PC-9 (cell line): ENCODE measurements around the gene USH1C. TPM values are rescaled to one million over a fixed set of nuclear protein-coding genes. Genes with fewer than 3 reads are reported as not detected.
A peak's percentile ranks its signal among the peaks of the same experiment; 100 is the strongest.

ENCODE experiments used
- BruUV-seq: library from RNA; stranded (reverse); fragments of 400-500 nt; replicated peaks from 2 replicates; lab custom pipeline; 2021; lab: Mats Ljungman, UMichigan
- CTCF ChIA-PET: fragments of 300-600 bp; sonication (Branson Sonifier 250); formaldehyde crosslinking; loops from one replicate; lab custom pipeline; 2022; ENCODE audit warnings: antibody characterized with exemption; lab: Charles Lee
- POLR2A ChIA-PET: fragments of 300-600 bp; sonication (Branson Sonifier 250); formaldehyde crosslinking; loops from one replicate; lab custom pipeline; 2022; ENCODE audit warnings: antibody characterized with exemption; ENCODE audit not compliant: unreplicated experiment; lab: Charles Lee
- DNase-seq, 2 experiments: peaks; one replicate each; pipeline versions ENCODE4 v3.0.0 to v3.0.0-alpha.2; 2015 to 2022; ENCODE audit warnings: mixed read lengths in 1 of 2
- H2AFZ ChIP-seq: fragments of 200-600 bp; sonication (generic); 2 replicates; pipeline ENCODE4 v1.8.1; 2017; ENCODE audit warnings: antibody characterized with exemption
- H3F3A ChIP-seq: fragments of 200-600 bp; sonication (generic); 2 replicates; pipeline ENCODE4 v1.8.1; 2017; ENCODE audit warnings: antibody characterized with exemption, mild to moderate bottlenecking, low read depth; ENCODE audit not compliant: insufficient read depth
- H3K27ac ChIP-seq: fragments of 200-600 bp; sonication (generic); 2 replicates; pipeline ENCODE4 v1.6.1; 2016; ENCODE audit warnings: mixed run types
- H3K27me3 ChIP-seq: fragments of 200-600 bp; sonication (generic); 2 replicates; pipeline ENCODE4 v1.6.1; 2016; ENCODE audit warnings: low read depth, mixed run types; ENCODE audit not compliant: insufficient read depth
- H3K36me3 ChIP-seq: fragments of 200-600 bp; sonication (generic); 2 replicates; pipeline ENCODE4 v1.6.1; 2016; ENCODE audit warnings: low read depth, mixed run types
- H3K4me1 ChIP-seq: fragments of 200-600 bp; sonication (generic); replicated peaks from 2 replicates; pipeline ENCODE4 v1.6.1; 2016; ENCODE audit warnings: mixed run types; ENCODE audit not compliant: insufficient read depth
- H3K4me2 ChIP-seq: fragments of 200-600 bp; sonication (generic); 2 replicates; pipeline ENCODE4 v1.6.1; 2017; ENCODE audit warnings: mixed run types
- H3K4me3 ChIP-seq: fragments of 200-600 bp; sonication (generic); 2 replicates; pipeline ENCODE4 v1.6.1; 2016; ENCODE audit warnings: mixed run types
- H3K79me2 ChIP-seq: fragments of 200-600 bp; sonication (generic); 2 replicates; pipeline ENCODE4 v1.6.1; 2017; ENCODE audit warnings: low read depth, mixed run types
- H3K9me2 ChIP-seq: fragments of 200-600 bp; sonication (generic); 2 replicates; pipeline ENCODE4 v1.8.1; 2017; ENCODE audit warnings: mild to moderate bottlenecking; ENCODE audit not compliant: insufficient read depth
- H3K9me3 ChIP-seq: fragments of 200-600 bp; sonication (generic); 2 replicates; pipeline ENCODE4 v1.8.1; 2016; ENCODE audit warnings: low read depth; ENCODE audit not compliant: insufficient read depth
- H4K20me1 ChIP-seq: fragments of 200-600 bp; sonication (generic); 2 replicates; pipeline ENCODE4 v1.8.1; 2017; ENCODE audit not compliant: insufficient read depth
- CTCF ChIP-seq: fragments of 200-600 bp; sonication (generic); conservative IDR thresholded peaks from 2 replicates; pipeline ENCODE4 v1.6.1; 2017; ENCODE audit warnings: mixed run types, antibody characterized with exemption, mild to moderate bottlenecking, moderate library complexity
- EZH2 ChIP-seq: fragments of 200-600 bp; sonication (generic); IDR thresholded peaks from 2 replicates; pipeline ENCODE4 v1.8.0; 2017; ENCODE audit warnings: antibody characterized with exemption, low read depth
- intact Hi-C: fragments of 100-400 bp; cut with micrococcal nuclease; formaldehyde crosslinking; loops from one replicate; pipeline ENCODE4 v1.10.0; 2022; ENCODE audit not compliant: unreplicated experiment
- total RNA-seq: library from RNA; stranded (reverse); gene quantifications from 2 replicates; pipeline ENCODE4 v1.2.3, GENCODE V29; 2021

The USH1C gene
- total RNA-seq, 1 experiment from 2014 or later, result not detected

GRCh38 chr11:17502630-17503029 lies 41.6 kb downstream of the USH1C start:
- no TSS peak for BruUV-seq
- POLR2A ChIA-PET, result no interaction called here
- Histone ChIP-seq H2AFZ (no peak overlapping the region), H3K4me2 (no peak overlapping the region), H3K27me3 (peaks cover 44% of the 10 kb centered on the region), H3F3A (no peaks in the 10 kb centered on the region), H4K20me1 (no peaks in the 10 kb centered on the region), H3K36me3 (no peaks in the 10 kb centered on the region), H3K27ac (no peak overlapping the region), H3K9me3 (no peaks in the 10 kb centered on the region), H3K4me3 (no peak overlapping the region), H3K4me1 (no peaks in the 10 kb centered on the region), H3K79me2 (no peaks in the 10 kb centered on the region), H3K9me2 (no peaks in the 10 kb centered on the region)
- DNase-seq, result no peak
- TF ChIP-seq CTCF (no peak), EZH2 (no peak)
- intact Hi-C loops, result loop anchor here (10.0 kb wide), 1 partner anchor 718 kb away; no protein-coding TSS in a partner anchor
- CTCF ChIA-PET, result interaction anchor here (0.6 kb wide), 1 partner anchor 301 kb away, joined by 5 read pairs; no protein-coding TSS in a partner anchor

DNA sequence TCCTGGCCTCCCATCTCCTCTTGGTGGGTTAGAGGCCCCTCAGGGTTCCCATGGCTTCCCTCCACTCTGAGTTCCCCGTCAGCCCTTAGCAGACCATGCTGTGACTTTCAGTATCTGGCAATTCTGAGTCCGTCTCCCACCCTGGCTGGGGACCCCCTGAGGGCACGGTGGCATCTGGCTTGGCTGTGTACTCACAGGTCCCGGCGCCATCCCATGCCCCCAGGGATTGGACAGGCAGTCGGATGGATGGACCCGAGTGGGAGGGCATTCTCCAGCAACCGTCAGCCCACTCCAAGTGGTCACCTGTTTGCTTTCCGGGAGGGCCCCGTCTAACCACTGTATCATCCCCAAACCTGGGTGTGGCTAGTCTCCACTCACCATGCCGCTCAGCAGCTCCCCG lies 43.5 kb downstream of the USH1C start:
- H3K4me2 ChIP-seq, result no peak overlapping the region
- no peaks in the 10 kb centered on the region for H3K79me2 ChIP-seq
- H3F3A ChIP-seq, result no peaks in the 10 kb centered on the region
- ChIA-PET POLR2A (no interaction called here), CTCF (no interaction called here)
- H2AFZ ChIP-seq, result no peak overlapping the region
- DNase-seq, result no peak
- no peak overlapping the region for H3K4me3 ChIP-seq
- no peaks in the 10 kb centered on the region for H3K4me1 ChIP-seq
- intact Hi-C loops, result loop anchor here (10.0 kb wide), 1 partner anchor 716 kb away; no protein-coding TSS in a partner anchor
- no peaks in the 10 kb centered on the region for H4K20me1 ChIP-seq
- H3K27me3 ChIP-seq, result peaks cover 53% of the 10 kb centered on the region
- no peaks in the 10 kb centered on the region for H3K9me3 ChIP-seq
- H3K9me2 ChIP-seq, result no peaks in the 10 kb centered on the region
- no peak overlapping the region for H3K27ac ChIP-seq
- TF ChIP-seq EZH2 (no peak), CTCF (no peak)
- no TSS peak for BruUV-seq
- no peaks in the 10 kb centered on the region for H3K36me3 ChIP-seq

DNA sequence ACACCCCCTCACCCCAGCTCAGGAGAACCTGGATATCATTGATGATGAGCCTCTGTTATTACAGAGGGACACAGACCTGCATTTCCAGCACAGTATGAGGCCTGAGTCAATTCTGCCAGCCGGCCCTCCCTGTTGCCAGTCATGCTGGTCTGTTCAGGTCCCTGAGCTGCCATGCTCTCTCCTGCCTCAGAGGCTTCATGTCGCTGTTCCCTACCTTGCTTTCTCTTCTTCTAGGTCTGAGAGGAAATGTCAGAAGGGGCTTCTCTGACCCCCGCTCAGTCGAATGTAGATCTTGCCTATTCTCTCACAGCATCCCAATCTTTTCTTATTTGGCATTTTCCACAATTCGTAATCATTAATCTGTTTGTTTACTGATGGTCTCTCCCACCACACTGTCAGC lies 45.7 kb downstream of the USH1C start:
- Histone ChIP-seq H2AFZ (no peak overlapping the region), H3K4me3 (no peak overlapping the region), H3F3A (no peaks in the 10 kb centered on the region), H3K36me3 (no peaks in the 10 kb centered on the region), H3K9me2 (no peaks in the 10 kb centered on the region), H3K9me3 (no peaks in the 10 kb centered on the region), H3K79me2 (no peaks in the 10 kb centered on the region), H3K27me3 (peaks cover 67% of the 10 kb centered on the region), H3K27ac (no peak overlapping the region), H4K20me1 (no peaks in the 10 kb centered on the region), H3K4me2 (no peak overlapping the region), H3K4me1 (no peaks in the 10 kb centered on the region)
- TF ChIP-seq EZH2 (no peak), CTCF (peak; percentile 55)
- ChIA-PET CTCF (no interaction called here), POLR2A (no interaction called here)
- intact Hi-C loops, result no loop called here
- peak in 1 of 2 experiments; percentile 22 for DNase-seq
- BruUV-seq, result no TSS peak
